Sigmoid colon (tissue), 7 donors: Measurements from ENCODE around the gene SMPD4. TPM values are rescaled to one million over a fixed set of nuclear protein-coding genes. Genes with fewer than 3 reads are reported as not detected.

Experiments
- polyA plus RNA-seq, 3 donors: library from polyadenylated mRNA; stranded (reverse); fragments of 200-250 nt; gene quantifications; one replicate each; pipeline ENCODE4 v1.2.3, GENCODE V29; 2013
- small RNA-seq, 3 donors: library from RNA; depleted of rRNA; stranded (forward); fragments of <200 nt; gene quantifications; one replicate each; pipeline ENCODE3, GENCODE V24; 2016
- total RNA-seq, 4 donors: library from RNA; depleted of rRNA; stranded (reverse); fragments of >200 nt; gene quantifications; one replicate each; pipeline ENCODE4 v1.1.0, GENCODE V29; 2016
- donor health status: healthy with polysubstance abuse.
- donor health status: Bipolar disorder and iron deficiency.
- donor health status: healthy.

Gene SMPD4
- total and polyA plus RNA-seq, 7 donors, result 12.3 to 47.9 (median 22.8) TPM

Small RNA genes lying within 50 kb of the gene (small RNA-seq; reads per million reads assigned to genes)
- gene RNU6-1049P, result 0 reads per million in 3 donors

Other genes starting within 250 kb of the SMPD4 start
- gene RAB6C, start 201.9 kb downstream of the SMPD4 start, total RNA-seq, result under 1 TPM in 1 of 4 donors, not detected in 3; 0.36 TPM
- gene RAB6C, start 201.9 kb downstream of the SMPD4 start, polyA plus RNA-seq, result under 1 TPM in 1 of 3 donors, not detected in 2; 0.03 TPM
- not detected for gene POTEF, start 52.4 kb downstream of the SMPD4 start, total RNA-seq
- gene POTEF, start 52.4 kb downstream of the SMPD4 start, polyA plus RNA-seq, result not detected
- gene CCDC74B, start 36.5 kb downstream of the SMPD4 start, total RNA-seq, result 1 to 10 TPM; 3.2 to 9.7 (median 4.1) TPM
- 1 to 10 TPM in 1 of 3 donors, under 1 TPM in 1, not detected in 1; 0.60 to 1.6 TPM for gene CCDC74B, start 36.5 kb downstream of the SMPD4 start, polyA plus RNA-seq
- gene MZT2B, start 660 bp upstream of the SMPD4 start, total RNA-seq, result 100 to 1,000 TPM in 3 of 4 donors, 10 to 100 TPM in 1; 97.8 to 187 (median 162) TPM
- gene MZT2B, start 660 bp upstream of the SMPD4 start, polyA plus RNA-seq, result 100 to 1,000 TPM; 152 to 259 (median 215) TPM
- gene TUBA3E, start 16.8 kb upstream of the SMPD4 start, total RNA-seq, result not detected
- gene TUBA3E, start 16.8 kb upstream of the SMPD4 start, polyA plus RNA-seq, result under 1 TPM in 1 of 3 donors, not detected in 2; 0.09 TPM
- gene IMP4, start 161.3 kb upstream of the SMPD4 start, total RNA-seq, result 100 to 1,000 TPM in 1 of 4 donors, 10 to 100 TPM in 3; 71.2 to 130 (median 81.2) TPM
- gene IMP4, start 161.3 kb upstream of the SMPD4 start, polyA plus RNA-seq, result 10 to 100 TPM; 48.0 to 85.0 (median 51.3) TPM
- 10 to 100 TPM; 30.0 to 39.2 (median 37.4) TPM for gene PTPN18, start 174.5 kb upstream of the SMPD4 start, total RNA-seq
- 100 to 1,000 TPM in 1 of 3 donors, 10 to 100 TPM in 2; 49.7 to 113 (median 55.3) TPM for gene PTPN18, start 174.5 kb upstream of the SMPD4 start, polyA plus RNA-seq